HG02852 (cell line): Measurements from ENCODE around the gene ZER1.
"Not testable (repeated sequence)": the region's sequence is repeated elsewhere in the genome, so short reads cannot be mapped to it uniquely, and the experiment has no call there.

Experiments
- ATAC-seq: cut with Tn5 transposase; IDR thresholded peaks from one replicate; pipeline ENCODE4 v1.9.1; 2021; ENCODE audit warnings: mild to moderate bottlenecking, moderate library complexity; ENCODE audit not compliant: unreplicated experiment

The ZER1 gene

DNA sequence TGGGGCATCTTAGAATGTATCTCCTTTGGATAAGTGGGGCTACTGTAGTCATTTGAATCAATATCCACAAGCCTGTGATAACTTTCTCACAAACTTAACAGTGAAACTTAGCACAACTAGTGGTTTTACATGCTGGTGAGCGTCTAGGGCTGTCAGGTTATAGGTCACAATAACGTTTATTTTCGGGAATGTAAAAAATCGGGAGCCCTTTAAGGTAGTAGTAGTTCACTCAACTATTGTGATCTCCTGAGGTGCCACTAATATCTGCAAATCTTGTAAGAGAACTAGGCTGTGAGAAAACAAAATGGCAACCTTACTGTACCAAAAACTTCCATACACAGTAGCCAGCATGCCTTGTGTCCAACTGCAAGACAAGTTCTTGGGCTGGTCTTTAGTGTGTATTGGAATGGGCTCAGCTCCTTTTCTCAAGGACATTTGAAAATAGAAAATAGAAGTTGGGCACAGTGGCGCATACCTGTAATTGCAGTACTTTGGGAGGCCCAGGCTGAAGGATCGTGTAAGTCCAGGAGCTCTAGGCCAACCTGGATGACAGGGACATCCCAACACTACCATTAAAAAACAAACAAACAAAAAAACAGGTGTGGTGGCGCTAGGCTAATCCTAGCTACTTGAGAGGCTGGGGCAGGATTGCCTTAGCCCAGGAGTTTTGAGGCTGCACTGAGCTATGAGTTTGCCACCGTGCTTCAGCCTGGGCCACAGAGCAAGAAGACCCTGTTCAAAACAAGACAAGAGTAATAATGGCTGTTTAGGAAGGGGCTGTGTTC, 74.6 kb downstream of the ZER1 start:
- ATAC-seq: no peak

DNA sequence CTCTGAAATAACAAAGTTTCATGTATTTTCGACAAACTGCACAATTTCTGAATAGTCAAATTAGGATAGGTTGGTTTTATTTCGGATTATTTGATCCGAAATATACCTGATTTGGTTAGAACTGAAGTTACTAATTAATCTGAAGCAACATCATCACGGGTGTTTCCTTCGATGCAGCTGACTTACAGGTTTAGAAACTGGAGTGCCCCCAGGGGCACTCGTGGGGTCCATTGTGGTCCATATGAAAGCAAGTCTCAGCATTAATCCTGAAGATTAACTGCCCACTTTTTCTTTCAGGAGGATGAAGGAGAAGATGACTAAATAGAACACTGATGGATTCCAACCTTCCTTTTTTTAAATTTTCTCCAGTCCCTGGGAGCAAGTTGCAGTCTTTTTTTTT, 77.4 kb downstream of the ZER1 start:
- ATAC-seq: no peak

DNA sequence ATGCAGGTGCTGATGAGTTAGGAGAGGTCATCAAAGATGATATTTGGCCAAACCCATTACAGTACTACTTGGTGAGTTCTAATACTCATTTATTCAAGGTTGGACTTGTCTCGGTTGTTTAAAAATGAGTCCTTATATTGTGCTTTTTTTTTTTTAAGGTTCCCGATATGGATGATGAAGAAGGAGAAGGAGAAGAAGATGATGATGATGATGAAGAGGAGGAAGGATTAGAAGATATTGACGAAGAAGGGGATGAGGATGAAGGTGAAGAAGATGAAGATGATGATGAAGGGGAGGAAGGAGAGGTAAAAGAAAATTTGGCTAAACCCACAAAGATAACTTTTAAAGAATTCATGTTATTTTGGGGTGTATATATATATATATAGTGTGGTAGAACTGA, 78.0 kb downstream of the ZER1 start:
- ATAC-seq: not testable (repeated sequence)

DNA sequence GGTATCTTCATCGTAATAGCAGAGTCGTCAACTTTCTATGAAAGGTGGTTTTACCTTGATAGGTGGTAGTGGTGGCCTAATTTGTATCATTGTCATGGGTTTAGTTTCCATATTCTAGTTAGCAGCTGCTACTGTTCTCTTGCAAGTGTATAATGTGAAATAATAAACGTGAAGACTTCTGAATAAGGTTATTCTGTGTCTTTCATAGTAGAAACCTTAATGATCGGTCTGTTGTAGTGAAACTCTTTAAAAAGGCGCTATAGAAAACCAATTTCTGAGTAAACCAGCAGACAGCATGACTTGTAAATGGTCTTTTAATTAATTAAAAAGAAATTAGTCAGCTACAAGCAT, 81.1 kb downstream of the ZER1 start:
- no peak for ATAC-seq

DNA sequence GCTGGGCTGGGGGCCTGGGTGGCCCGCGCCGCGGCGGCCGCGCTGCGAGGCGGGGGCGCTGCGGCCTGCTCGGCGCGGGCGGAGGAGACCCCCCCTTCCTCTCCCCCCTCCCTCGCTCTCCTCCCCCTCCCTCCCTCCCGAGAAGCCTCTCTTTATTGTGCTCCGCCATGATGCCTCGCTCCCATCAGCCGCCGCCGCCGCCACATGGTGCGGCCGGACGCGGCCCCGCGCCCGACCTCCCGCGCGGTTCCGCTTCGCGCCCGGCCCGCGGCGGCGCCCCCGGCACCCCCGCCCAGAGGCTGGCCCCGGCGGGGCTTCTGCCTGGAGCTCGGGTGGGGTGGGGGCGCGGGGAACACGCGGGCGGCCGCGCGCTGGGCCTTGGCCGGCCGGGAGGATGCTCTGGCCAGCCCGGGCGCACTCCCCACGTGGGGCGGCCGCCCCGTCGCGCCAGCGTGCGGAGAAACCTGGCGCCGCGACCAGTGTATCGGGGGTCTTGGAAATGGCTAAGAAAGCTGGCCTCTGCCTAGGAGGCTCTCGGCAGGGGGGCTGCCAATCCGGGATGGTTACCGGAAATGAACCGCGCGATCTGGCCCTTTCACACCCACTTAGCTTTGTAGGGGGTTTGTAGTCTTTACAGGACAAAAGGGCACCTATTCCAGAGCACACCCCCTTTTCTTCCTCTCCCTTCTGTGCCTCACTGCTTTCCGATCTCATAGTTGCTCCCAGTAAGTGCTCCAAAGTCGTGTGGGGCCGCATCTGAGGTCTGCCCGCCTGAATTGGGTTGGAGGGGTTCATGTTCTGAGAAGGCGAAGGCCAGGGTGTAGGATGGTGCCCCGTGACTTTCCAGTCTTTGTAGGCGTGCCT, 81.7 kb downstream of the ZER1 start:
- ATAC-seq: no peak

DNA sequence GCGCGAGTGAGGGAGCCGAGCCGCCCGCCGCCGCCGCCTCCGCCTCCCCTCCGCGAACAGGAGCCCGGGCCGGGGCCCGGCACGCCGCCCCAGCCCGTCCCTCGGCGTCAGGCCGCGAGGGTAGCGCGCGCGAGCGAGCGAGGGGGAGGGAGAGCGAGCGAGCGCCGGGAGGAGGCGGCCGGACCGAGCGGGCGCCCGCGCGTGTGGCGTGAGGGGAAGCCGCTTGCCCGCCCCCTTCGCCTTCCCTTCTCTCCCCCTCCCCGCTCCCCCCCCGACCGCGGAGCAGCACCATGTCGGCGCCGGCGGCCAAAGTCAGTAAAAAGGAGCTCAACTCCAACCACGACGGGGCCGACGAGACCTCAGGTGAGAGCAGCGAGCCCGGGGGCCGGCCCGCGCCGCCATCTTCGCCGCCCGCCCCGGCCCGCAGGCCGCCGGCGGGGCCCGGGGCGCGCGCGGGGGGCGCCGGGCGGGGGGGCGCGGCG, 82.4 kb downstream of the ZER1 start:
- ATAC-seq: peak; percentile 20

DNA sequence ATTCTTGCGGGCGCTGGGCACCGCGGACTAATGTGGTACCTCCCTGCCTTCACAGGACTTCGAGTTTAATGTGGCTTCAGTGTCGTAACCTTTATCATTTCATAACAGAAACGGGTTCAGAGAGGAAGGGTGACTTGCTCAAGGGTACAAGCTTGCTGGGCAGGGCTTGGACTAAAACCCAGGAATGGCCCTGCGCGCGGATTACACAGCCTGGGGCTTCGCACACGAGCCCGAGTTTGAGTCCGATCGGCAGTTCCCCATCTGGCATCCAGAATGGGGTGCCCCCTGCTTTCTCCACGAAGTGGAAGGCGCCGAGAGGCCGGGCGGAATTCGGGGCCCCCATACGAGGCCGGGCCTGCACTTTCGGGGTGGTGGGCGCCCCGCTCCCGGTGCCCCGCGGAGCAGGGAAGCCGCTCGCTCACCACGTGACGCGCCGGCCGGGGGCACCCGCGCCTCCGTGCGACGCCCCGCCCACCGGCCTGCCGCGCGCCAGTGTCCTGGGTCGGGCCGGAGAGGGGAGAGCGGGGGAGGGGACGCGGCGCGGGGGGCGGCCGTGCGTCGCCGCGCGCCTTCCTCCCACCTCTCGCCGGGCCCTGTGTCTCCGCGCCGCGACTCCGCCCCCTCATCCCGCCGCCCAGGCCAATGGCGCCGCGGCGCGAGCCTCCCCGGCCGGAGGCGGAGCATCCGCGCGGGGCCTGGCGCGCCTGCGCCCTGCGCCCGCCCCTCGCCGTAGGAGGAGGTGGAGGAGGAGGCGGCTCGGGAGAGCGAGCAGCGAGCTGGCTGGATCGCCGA, 83.0 kb downstream of the ZER1 start, which contains the start of gene SET:
SET (plus strand) TSS at position 722 of the 792 bp plus-strand sequence. CDS start 361 bp downstream, outside the sequence.
- peak; percentile 69 for ATAC-seq

DNA sequence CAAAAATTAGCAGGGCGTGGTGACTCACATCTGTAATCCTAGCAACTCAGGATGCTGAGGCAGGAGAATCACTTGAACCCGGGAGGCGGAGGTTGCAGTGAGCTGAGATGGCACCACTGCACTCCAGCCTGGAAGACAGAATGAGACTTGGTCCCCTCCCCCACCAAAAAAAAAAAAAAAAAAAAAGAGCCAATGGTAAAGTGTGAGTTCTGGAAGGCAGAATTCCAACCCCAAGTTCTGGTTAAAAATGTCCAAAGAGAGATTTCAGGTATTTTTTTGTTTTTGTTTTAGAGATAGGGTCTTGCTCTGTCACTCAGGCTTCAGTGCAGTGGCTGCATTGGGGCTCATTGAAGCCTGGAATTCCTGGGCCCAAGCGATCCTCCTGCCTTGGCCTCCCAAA, 84.3 kb downstream of the ZER1 start:
- ATAC-seq: no peak

DNA sequence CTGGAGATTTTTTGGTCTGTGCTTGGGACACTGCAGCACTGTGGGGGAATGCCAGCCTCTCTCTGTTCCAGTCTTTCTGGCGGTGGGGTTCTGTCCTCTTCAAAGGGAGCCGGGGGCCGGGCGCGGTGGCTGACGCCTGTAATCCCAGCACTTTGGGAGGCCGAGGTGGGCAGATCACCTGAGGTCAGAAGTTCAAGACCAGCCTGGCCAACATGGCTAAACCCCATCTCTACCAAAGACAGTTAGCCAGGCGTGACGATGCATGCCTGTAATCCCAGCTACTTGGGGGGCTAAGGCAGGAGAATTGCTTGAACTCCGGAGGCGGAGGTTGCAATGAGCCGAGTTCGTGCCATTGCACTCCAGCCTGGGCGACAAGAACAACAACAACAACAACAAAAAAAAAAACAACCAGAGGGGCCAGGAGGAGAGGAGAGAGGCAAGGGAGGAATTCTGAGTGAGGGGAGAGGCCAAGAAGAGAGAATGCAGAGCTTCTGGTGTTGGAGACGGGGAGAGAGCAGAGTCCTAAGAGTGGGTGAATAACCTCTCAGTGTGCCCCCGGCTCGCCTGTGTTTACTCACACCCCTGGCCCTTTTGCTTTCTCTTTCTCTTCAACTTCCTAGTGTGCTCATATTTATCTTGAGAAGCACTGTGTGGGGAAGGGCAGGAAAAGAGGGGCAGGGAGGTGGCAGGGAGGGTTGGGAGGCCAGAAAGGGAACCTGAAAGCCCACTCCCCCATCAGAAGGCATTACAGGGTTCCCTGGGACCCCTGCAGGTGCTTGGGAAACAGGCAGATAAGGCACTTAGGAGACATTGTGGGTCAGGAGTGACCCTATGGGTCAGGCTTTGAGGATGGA, 85.9 kb downstream of the ZER1 start:
- ATAC-seq: no peak

DNA sequence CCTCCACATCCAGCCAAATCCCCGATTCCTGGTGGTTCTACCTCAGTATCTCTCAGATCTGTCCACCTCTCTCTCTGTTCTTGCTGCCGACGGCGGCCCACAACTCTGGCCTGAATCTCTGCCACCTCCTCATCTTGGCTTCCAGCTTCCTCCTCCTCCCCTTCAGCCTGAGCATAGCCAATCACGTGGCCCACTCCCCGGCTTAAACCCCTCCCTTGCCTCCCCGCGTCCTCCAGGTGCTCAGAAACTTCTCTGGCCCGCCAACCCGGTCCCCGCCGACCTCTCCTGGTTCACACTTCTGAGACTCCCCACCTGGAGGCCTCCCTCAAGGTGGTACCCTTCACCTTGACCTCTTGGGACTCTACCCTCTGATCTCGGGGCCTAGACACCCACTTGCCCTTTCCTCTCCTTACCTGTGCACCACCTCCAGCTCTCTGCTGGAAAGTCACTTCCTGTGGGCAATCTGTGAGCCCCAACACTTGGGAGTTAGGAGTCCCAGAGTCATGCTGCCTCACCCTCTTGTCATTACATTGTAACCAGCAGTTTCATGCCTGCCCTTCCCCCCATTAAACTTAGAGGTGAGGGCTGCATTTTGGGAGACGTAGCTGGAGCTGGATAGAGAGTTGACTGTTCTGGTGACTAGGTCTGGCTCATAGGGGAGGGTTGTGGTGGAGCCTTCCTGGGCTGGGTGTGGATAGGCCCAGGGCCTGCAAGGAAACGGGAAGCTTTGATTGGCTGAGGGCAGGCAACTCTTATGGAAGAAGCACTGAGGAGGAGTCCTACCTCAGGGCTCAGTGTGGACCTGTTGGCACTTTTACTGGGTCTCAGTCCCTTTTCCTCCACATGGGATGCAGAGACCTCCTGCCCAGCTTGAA, 87.2 kb downstream of the ZER1 start:
- peak; percentile 35 for ATAC-seq

DNA sequence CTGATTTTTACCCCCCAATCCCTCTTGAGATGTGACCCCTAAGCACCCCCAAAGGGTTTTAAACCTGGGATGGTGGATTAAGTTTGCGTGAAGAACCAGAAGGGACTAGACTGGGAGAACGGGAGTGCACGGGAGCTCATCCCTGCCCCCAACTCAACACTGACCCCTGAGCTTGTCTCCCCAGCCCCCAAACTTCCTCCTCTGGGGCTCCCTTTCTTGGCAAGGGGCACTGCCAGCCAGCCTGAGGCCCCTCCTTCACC, 87.7 kb downstream of the ZER1 start:
- ATAC-seq: no peak

DNA sequence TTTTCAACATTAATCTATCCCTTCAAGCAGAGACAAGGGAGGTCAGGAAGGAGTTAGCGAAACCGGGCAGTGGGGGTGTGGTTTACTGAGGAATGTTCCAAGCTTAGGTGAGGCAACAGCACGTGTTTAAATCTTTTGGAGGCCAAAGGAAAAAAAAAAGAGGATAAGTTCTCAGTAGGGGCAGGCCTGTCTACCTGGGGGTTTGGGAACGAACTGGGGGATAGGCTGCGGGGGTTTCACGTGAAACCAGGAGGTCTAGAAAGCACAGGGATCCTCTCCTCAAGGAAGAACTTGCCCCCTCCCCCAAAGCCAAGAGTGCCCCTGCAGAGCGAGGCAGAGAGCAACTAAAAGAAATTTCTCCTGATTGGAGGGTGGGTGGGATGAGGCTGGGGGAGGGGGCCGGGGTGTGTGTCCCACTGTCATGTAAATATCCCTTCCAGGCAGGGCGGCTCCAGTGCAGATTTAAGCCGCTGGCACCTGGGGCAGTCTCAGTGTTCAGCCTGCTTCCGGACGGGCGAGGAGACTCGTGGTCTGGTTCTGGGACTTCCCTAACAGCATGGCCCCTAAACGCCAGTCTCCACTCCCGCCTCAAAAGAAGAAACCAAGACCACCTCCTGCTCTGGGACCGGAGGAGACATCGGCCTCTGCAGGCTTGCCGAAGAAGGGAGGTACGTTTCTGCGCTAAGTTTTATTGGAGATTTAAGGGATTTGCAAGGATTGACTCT, 88.2 kb downstream of the ZER1 start:
- no peak for ATAC-seq
